ENCODE measurements around the gene HSD17B14.

DNA sequence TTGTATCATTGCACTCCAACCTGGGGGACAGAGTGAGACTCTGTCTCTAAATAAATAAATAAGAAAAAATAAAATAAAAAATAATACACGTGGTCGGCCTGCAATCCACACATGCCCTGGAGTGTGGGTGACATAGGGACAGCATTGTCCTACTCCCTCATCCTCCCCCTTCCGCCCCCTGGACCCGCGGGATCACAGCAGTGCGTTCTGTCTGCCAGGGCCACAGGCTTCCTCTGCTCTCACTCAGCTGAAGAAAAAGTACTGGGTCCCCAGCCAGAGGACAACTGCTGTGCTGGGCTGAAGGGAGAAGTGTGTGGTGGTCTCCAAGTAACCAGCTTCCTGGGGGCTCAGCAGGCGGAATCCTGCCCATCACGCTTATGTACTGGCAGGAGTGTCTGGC, 31.8 kb downstream of the HSD17B14 start:
- TF ChIP-seq POLR2AphosphoS5 (IDR thresholded peaks at IDR 0.05; ENCODE audit: control insufficient read depth, insufficient read depth, low read depth, low read length) (no peak), CTCF (IDR thresholded peaks at IDR 0.05 in 2 of 3, conservative IDR thresholded peaks at IDR 0.05 in 1 of 3; ENCODE audit: insufficient read depth in 2 of 3, low read depth in 1 of 3, low read length in 3 of 3) (no peak), MYBL2 (IDR thresholded peaks at IDR 0.05; ENCODE audit: low read depth) (no peak), MYBL2 (CRISPR knock-in tag; IDR thresholded peaks at IDR 0.05; ENCODE audit: borderline replicate concordance) (no peak)

Data from K562 (cell line).